Measurements from ENCODE around the gene ATF7. TPM values are rescaled to one million over a fixed set of nuclear protein-coding genes. Genes with fewer than 3 reads are reported as not detected.
A peak's percentile ranks its signal among the peaks of the same experiment; 100 is the strongest.

The ATF7 gene
- total and polyA plus RNA-seq, 2 of the 13 experiments (the other 11 are each of a cell fraction or from before 2014, with no cell fraction given), result 9.6 to 16.2 TPM

- TF ChIP-seq PBX2 (CRISPR knock-in tag; IDR thresholded peaks at IDR 0.05), result peak; percentile 97
- no peak for TF ChIP-seq ZNF318 (CRISPR knock-in tag; IDR thresholded peaks at IDR 0.05)
- TF ChIP-seq ZNF644 (CRISPR knock-in tag; IDR thresholded peaks at IDR 0.05; ENCODE audit: low read depth), result no peak
- no peak for TF ChIP-seq ZNF224 (CRISPR knock-in tag; IDR thresholded peaks at IDR 0.05)
- TF ChIP-seq SMC3 (IDR thresholded peaks at IDR 0.05; ENCODE audit: low read length), result no peak
- peak; percentile 79 for TF ChIP-seq AGO2 (optimal IDR thresholded peaks at IDR 0.05; ENCODE audit: low read depth, low read length)
- TF ChIP-seq SYNCRIP (IDR thresholded peaks at IDR 0.05; ENCODE audit: insufficient read depth, low read depth, low read length), result no peak
- TF ChIP-seq ZNF772 (CRISPR knock-in tag; IDR thresholded peaks at IDR 0.05), result peak; percentile 61; the same call in 1 of the 2 replicates
- no peak for TF ChIP-seq MIER2 (CRISPR knock-in tag; IDR thresholded peaks at IDR 0.05)
- TF ChIP-seq, protein P1, sequence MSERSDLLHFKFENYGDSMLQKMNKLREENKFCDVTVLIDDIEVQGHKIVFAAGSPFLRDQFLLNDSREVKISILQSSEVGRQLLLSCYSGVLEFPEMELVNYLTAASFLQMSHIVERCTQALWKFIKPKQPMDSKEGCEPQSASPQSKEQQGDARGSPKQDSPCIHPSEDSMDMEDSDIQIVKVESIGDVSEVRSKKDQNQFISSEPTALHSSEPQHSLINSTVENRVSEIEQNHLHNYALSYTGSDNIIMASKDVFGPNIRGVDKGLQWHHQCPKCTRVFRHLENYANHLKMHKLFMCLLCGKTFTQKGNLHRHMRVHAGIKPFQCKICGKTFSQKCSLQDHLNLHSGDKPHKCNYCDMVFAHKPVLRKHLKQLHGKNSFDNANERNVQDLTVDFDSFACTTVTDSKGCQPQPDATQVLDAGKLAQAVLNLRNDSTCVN (CRISPR knock-in tag; IDR thresholded peaks at IDR 0.05; ENCODE audit: borderline replicate concordance), result peak; percentile 73; the same call in 1 of the 2 replicates
- TF ChIP-seq ZNF614 (CRISPR knock-in tag; IDR thresholded peaks at IDR 0.05; ENCODE audit: borderline replicate concordance), result no peak; the same call in 1 of the 2 replicates
- peak; percentile 92 for TF ChIP-seq ZNF225 (CRISPR knock-in tag; IDR thresholded peaks at IDR 0.05)
- TF ChIP-seq LBX2 (CRISPR knock-in tag; IDR thresholded peaks at IDR 0.05; ENCODE audit: borderline replicate concordance), result no peak
- TF ChIP-seq POLR2AphosphoS5 (IDR thresholded peaks at IDR 0.05; ENCODE audit: low read depth, low read length), result peak; percentile 85
- TF ChIP-seq ZBTB42 (CRISPR knock-in tag; IDR thresholded peaks at IDR 0.05), result no peak
- peak; percentile 92 for TF ChIP-seq NRL (CRISPR knock-in tag; IDR thresholded peaks at IDR 0.05; ENCODE audit: borderline replicate concordance)
- TF ChIP-seq, protein P2, sequence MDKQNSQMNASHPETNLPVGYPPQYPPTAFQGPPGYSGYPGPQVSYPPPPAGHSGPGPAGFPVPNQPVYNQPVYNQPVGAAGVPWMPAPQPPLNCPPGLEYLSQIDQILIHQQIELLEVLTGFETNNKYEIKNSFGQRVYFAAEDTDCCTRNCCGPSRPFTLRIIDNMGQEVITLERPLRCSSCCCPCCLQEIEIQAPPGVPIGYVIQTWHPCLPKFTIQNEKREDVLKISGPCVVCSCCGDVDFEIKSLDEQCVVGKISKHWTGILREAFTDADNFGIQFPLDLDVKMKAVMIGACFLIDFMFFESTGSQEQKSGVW (CRISPR knock-in tag; IDR thresholded peaks at IDR 0.05; ENCODE audit: borderline replicate concordance), result no peak
- peak; percentile 79 for TF ChIP-seq SKI (IDR thresholded peaks at IDR 0.05; ENCODE audit: partially characterized antibody)
These were observed at the start of gene ATF7 (continued) for GRCh38 chr12:53625946-53626701.

Measured in HepG2 (cell line).